Measurements from ENCODE around the gene BCL2L12.

DNA sequence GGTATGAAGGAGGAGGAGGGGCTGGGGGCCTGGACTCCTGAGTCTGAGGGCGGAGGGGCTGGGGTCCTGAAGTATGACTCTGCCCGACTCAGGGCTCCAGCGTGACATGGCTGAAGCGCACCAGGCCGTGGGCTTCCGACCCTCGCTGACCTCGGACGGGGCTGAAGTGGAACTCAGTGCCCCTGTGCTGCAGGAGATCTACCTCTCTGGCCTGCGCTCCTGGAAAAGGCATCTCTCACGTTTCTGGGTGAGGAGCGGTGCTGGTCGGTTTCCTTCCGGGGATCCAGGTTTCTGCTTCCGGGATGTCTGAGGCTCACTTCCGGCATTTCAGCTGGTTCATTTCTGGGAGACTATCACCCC is 26.4 kb downstream of the BCL2L12 start:
- TF ChIP-seq CTCF (IDR thresholded peaks at IDR 0.05) (no peak), POLR2A (IDR thresholded peaks at IDR 0.05) (no peak)

Data from adrenal gland (tissue), 5 donors.